Skin epidermis (tissue), 12 donors: ENCODE measurements around the gene GRID2.

Experiments
- H3K27ac ChIP-seq, 21 experiments: fragments of 200-600 bp; sonication (generic) in 11 of 21; one replicate each; pipeline ENCODE4 v1.5.0; 2020; ENCODE audit warnings: mild to moderate bottlenecking in 3 of 21, inconsistent platforms in 2 of 21, moderate library complexity in 2 of 21
- H3K4me3 ChIP-seq, 7 experiments: fragments of 200-600 bp; sonication (generic) in 2 of 7; one replicate each; pipeline ENCODE4 v1.5.0; 2020; ENCODE audit warnings: inconsistent platforms in 2 of 7, mild to moderate bottlenecking in 2 of 7, moderate library complexity in 1 of 7

GRID2 gene

GRCh38 chr4:93791570-93792195, 1487.9 kb downstream of the GRID2 start:
- H3K4me3 ChIP-seq, result no peak overlapping the region
- H3K27ac ChIP-seq, result no peak overlapping the region

- H3K4me3 ChIP-seq, result no peak overlapping the region
- no peak overlapping the region for H3K27ac ChIP-seq
These were observed 1498.3 kb downstream of the GRID2 start for GRCh38 chr4:93802045-93802444.

DNA sequence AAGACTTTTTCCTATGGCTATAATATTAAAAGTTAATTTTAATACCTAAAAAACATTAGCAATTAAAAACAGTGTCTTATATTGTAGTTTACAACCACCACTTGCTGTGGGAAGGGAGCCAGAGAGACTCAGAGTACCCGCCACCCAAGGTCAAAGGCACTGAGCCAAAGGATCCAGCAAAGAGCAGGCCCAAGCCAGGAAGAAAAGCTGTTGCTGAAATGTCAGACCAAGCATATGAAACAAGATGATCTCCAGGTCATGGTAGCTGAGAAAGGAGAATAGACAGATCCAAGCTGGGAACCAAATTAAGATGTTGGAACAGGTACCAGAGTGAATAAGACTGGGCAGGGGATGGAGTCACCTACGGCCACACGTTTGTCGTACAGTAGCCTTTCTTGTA, 1506.0 kb downstream of the GRID2 start:
- no peak overlapping the region for H3K27ac ChIP-seq
- no peak overlapping the region for H3K4me3 ChIP-seq

DNA sequence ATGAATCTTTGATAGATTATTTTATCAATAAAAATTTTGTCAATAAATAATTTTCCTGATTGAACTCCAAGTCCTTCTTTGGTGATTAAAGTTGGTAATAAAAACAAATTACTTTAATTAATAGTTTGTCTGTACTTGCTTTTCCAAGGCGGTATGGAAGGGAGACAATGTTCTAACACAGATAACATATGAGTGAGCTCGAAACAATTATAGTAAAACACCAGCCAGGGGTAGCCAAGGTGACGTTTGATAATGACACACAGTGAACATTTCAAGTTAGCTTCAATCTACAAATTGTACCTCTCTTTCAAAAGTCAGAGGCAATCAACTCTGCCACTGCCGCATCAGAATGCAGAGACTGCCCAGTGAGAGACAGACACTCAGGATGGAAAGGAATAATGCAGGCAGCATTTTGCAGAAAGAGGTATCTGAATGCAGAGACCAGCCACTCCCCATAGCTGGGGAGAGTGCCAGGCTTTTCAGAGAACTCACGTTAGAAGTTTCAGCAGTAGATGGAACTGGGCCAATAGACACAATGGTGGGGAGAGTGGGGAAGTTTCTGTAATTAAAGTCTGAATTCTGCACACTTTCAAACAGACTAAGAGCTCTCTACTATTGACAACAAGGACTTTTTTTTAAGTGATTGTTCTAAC, 1506.7 kb downstream of the GRID2 start:
- Histone ChIP-seq H3K27ac (no peak overlapping the region), H3K4me3 (no peak overlapping the region)

GRCh38 chr4:93813092-93813491, 1509.3 kb downstream of the GRID2 start:
- Histone ChIP-seq H3K4me3 (no peak overlapping the region), H3K27ac (no peak overlapping the region)

GRCh38 chr4:93814141-93814540, 1510.4 kb downstream of the GRID2 start:
- no peak overlapping the region for H3K4me3 ChIP-seq
- no peak overlapping the region for H3K27ac ChIP-seq

GRCh38 chr4:93814722-93815121, 1511.0 kb downstream of the GRID2 start:
- H3K27ac ChIP-seq, result no peak overlapping the region
- H3K4me3 ChIP-seq, result no peak overlapping the region
